Osteocyte (in vitro differentiated cells): Measurements from ENCODE around the gene PXT1. TPM values are rescaled to one million over a fixed set of nuclear protein-coding genes. Genes with fewer than 3 reads are reported as not detected.

ENCODE experiments used
- DNase-seq: peaks from one replicate; pipeline ENCODE4 v3.0.0; 2021; ENCODE audit warnings: mixed read lengths; ENCODE audit not compliant: unreplicated experiment; ENCODE audit errors: extremely low spot score
- H3K27ac Mint-ChIP-seq: one replicate; pipeline ENCODE4 v1.8.0; 2021; ENCODE audit warnings: mild to moderate bottlenecking, mixed read lengths; ENCODE audit not compliant: unreplicated experiment
- H3K27me3 Mint-ChIP-seq: one replicate; pipeline ENCODE4 v1.8.0; 2021; ENCODE audit warnings: mixed read lengths; ENCODE audit not compliant: unreplicated experiment
- H3K36me3 Mint-ChIP-seq: one replicate; pipeline ENCODE4 v1.8.0; 2021; ENCODE audit warnings: mixed read lengths; ENCODE audit not compliant: unreplicated experiment
- H3K4me1 Mint-ChIP-seq: one replicate; pipeline ENCODE4 v1.8.0; 2021; ENCODE audit warnings: mixed read lengths; ENCODE audit not compliant: unreplicated experiment
- H3K4me3 Mint-ChIP-seq: one replicate; pipeline ENCODE4 v1.8.0; 2021; ENCODE audit warnings: mild to moderate bottlenecking, moderate library complexity, mixed read lengths; ENCODE audit not compliant: unreplicated experiment
- H3K9me3 Mint-ChIP-seq: one replicate; pipeline ENCODE4 v1.8.0; 2021; ENCODE audit warnings: mixed read lengths; ENCODE audit not compliant: unreplicated experiment
- total RNA-seq: library from RNA; stranded (reverse); gene quantifications from 2 replicates; pipeline ENCODE4 v1.2.1, GENCODE V29; 2021
- TF ChIP-seq, protein P1 (sequence below): fragments of 200-600 bp; sonication (generic); IDR thresholded peaks from 2 replicates; pipeline ENCODE4 v1.5.0; 2021; ENCODE audit warnings: antibody characterized with exemption, mild to moderate bottlenecking, moderate library complexity

The PXT1 gene
- total RNA-seq, 1 donor from 2014 or later: not detected

- TF ChIP-seq, protein P1, sequence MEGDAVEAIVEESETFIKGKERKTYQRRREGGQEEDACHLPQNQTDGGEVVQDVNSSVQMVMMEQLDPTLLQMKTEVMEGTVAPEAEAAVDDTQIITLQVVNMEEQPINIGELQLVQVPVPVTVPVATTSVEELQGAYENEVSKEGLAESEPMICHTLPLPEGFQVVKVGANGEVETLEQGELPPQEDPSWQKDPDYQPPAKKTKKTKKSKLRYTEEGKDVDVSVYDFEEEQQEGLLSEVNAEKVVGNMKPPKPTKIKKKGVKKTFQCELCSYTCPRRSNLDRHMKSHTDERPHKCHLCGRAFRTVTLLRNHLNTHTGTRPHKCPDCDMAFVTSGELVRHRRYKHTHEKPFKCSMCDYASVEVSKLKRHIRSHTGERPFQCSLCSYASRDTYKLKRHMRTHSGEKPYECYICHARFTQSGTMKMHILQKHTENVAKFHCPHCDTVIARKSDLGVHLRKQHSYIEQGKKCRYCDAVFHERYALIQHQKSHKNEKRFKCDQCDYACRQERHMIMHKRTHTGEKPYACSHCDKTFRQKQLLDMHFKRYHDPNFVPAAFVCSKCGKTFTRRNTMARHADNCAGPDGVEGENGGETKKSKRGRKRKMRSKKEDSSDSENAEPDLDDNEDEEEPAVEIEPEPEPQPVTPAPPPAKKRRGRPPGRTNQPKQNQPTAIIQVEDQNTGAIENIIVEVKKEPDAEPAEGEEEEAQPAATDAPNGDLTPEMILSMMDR: peak; percentile 82
- H3K9me3 Mint-ChIP-seq: no peaks in the 10 kb centered on the region
- H3K4me3 Mint-ChIP-seq: peak overlapping the region; percentile 83
- H3K4me1 Mint-ChIP-seq: peaks cover 12% of the 10 kb centered on the region
- H3K36me3 Mint-ChIP-seq: no peaks in the 10 kb centered on the region
- peak overlapping the region; percentile 84 for H3K27ac Mint-ChIP-seq
- peak; percentile 100 for DNase-seq
- H3K27me3 Mint-ChIP-seq: peaks cover 2% of the 10 kb centered on the region
Measured at GRCh38 chr6:36423101-36423824, 19.4 kb downstream of the PXT1 start.

- H3K27me3 Mint-ChIP-seq: peaks cover 2% of the 10 kb centered on the region
- H3K4me3 Mint-ChIP-seq: peak overlapping the region; percentile 83
- TF ChIP-seq, protein P1: no peak
- H3K4me1 Mint-ChIP-seq: peaks cover 12% of the 10 kb centered on the region
- DNase-seq: peak; percentile 11
- H3K27ac Mint-ChIP-seq: peak overlapping the region; percentile 84
- no peaks in the 10 kb centered on the region for H3K9me3 Mint-ChIP-seq
- H3K36me3 Mint-ChIP-seq: no peaks in the 10 kb centered on the region
Measured at GRCh38 chr6:36422714-36423100, 19.9 kb downstream of the PXT1 start.

GRCh38 chr6:36419310-36419709 is 23.3 kb downstream of the PXT1 start:
- TF ChIP-seq, protein P1: no peak
- peaks cover 2% of the 10 kb centered on the region for H3K27me3 Mint-ChIP-seq
- no peak for DNase-seq
- H3K36me3 Mint-ChIP-seq: no peaks in the 10 kb centered on the region
- H3K27ac Mint-ChIP-seq: no peak overlapping the region
- peaks cover 12% of the 10 kb centered on the region for H3K4me1 Mint-ChIP-seq
- no peaks in the 10 kb centered on the region for H3K9me3 Mint-ChIP-seq
- H3K4me3 Mint-ChIP-seq: no peak overlapping the region

DNA sequence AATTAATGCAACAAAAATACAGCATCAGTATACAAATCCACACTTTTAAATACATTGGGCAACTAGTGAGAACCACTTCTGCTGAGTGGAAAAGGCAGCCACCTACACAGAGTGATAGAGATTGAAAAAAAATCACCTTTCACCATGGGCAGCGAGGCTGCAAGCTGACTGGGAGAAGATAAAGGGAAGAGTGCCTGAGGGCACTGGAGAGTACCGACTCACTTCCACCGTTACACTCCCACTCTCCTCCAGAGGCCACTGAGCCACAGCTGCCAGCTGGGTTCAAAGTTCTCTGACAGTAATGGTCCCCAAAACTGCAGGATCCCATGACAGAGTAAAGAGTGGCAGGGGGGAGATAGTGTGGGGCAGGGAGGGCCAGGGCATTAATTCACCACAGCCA is 24.1 kb downstream of the PXT1 start:
- Mint-ChIP-seq H3K36me3 (no peaks in the 10 kb centered on the region), H3K9me3 (no peaks in the 10 kb centered on the region), H3K27ac (no peak overlapping the region), H3K27me3 (peaks cover 2% of the 10 kb centered on the region), H3K4me1 (peaks cover 9% of the 10 kb centered on the region), H3K4me3 (no peak overlapping the region)
- no peak for DNase-seq
- TF ChIP-seq, protein P1: no peak

DNA sequence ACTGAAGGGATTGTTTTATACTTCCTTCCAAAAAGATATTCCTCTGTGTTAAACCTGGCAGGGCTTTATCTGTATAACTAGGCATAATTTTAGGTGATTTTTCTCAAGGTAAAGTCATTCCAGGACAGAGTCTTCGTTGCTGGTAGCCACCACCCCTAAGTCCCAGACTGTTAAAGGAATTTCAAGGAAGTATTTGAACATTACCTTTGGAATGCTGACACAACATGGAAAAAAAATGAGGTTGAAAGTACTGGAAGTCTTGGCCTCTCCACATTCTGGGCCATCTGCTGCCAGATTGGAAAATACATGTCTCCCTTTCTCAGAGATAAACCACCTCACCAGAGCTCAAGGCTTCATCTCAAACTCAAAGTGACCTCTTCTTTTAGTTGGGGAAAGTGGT is 28.2 kb downstream of the PXT1 start:
- no peaks in the 10 kb centered on the region for H3K9me3 Mint-ChIP-seq
- DNase-seq: no peak
- H3K4me3 Mint-ChIP-seq: no peak overlapping the region
- H3K27ac Mint-ChIP-seq: no peak overlapping the region
- peaks cover 3% of the 10 kb centered on the region for H3K36me3 Mint-ChIP-seq
- TF ChIP-seq, protein P1: no peak
- H3K4me1 Mint-ChIP-seq: no peaks in the 10 kb centered on the region
- peaks cover 10% of the 10 kb centered on the region for H3K27me3 Mint-ChIP-seq
